Measurements from ENCODE around the gene GOT2. TPM values are rescaled to one million over a fixed set of nuclear protein-coding genes. Genes with fewer than 3 reads are reported as not detected.

GOT2 gene
- total RNA-seq, 2 donors from 2014 or later, result 106 to 128 TPM

- Mint-ChIP-seq H3K4me1 (no peaks in the 10 kb centered on the region), H3K27ac (no peak overlapping the region), H3K36me3 (ENCODE audit: low read depth) (peaks cover 70% of the 10 kb centered on the region), H3K4me3 (no peak overlapping the region), H3K9me3 (no peaks in the 10 kb centered on the region), H3K27me3 (ENCODE audit: insufficient read depth) (no peaks in the 10 kb centered on the region)
- Histone ChIP-seq H3K9me3 (ENCODE audit: control insufficient read depth, low read length) (no peaks in the 10 kb centered on the region), H3K36me3 (ENCODE audit: control insufficient read depth, insufficient read depth, low read length) (peaks cover 85% of the 10 kb centered on the region), H3K4me3 (ENCODE audit: low read length) (no peak overlapping the region), H3K27ac (ENCODE audit: low read depth, low read length) (no peak overlapping the region), H3K27me3 (ENCODE audit: control insufficient read depth, insufficient read depth, low read length, poor library complexity, severe bottlenecking) (no peaks in the 10 kb centered on the region), H3K9ac (ENCODE audit: extremely low read depth, low read length, poor library complexity, severe bottlenecking) (no peak overlapping the region), H3K4me1 (ENCODE audit: control insufficient read depth, insufficient read depth, low read length) (no peaks in the 10 kb centered on the region)
- no peak for TF ChIP-seq CTCF (conservative IDR thresholded peaks at IDR 0.05)
- no peak for DNase-seq
- 80 to 89% methylated on average over 1 of the region's 1 CpG for WGBS, 2 experiments (ENCODE audit: insufficient coverage in 1 of 2, insufficient read length in 1 of 2)
Observed at GRCh38 chr16:58713742-58714141, 20.4 kb downstream of the GOT2 start.

GRCh38 chr16:58709333-58709732 is 24.8 kb downstream of the GOT2 start:
- Mint-ChIP-seq H3K27me3 (ENCODE audit: insufficient read depth) (no peaks in the 10 kb centered on the region), H3K36me3 (ENCODE audit: low read depth) (peaks cover 70% of the 10 kb centered on the region), H3K9me3 (no peaks in the 10 kb centered on the region), H3K4me3 (no peak overlapping the region), H3K4me1 (no peaks in the 10 kb centered on the region), H3K27ac (no peak overlapping the region)
- WGBS, 2 experiments (ENCODE audit: insufficient coverage in 1 of 2, insufficient read length in 1 of 2), result 88 to 97% methylated on average over 5 to 7 of the region's 7 CpGs
- no peaks in the 10 kb centered on the region for H3K4me1 ChIP-seq (ENCODE audit: control insufficient read depth, insufficient read depth, low read length)
- H3K9ac ChIP-seq (ENCODE audit: extremely low read depth, low read length, poor library complexity, severe bottlenecking), result no peak overlapping the region
- H3K4me3 ChIP-seq (ENCODE audit: low read length), result no peak overlapping the region
- peaks cover 70% of the 10 kb centered on the region for H3K36me3 ChIP-seq (ENCODE audit: control insufficient read depth, insufficient read depth, low read length)
- no peak for TF ChIP-seq CTCF (conservative IDR thresholded peaks at IDR 0.05)
- DNase-seq, result no peak
- no peaks in the 10 kb centered on the region for H3K9me3 ChIP-seq (ENCODE audit: control insufficient read depth, low read length)
- H3K27me3 ChIP-seq (ENCODE audit: control insufficient read depth, insufficient read depth, low read length, poor library complexity, severe bottlenecking), result no peaks in the 10 kb centered on the region
- no peak overlapping the region for H3K27ac ChIP-seq (ENCODE audit: low read depth, low read length)

GRCh38 chr16:58699151-58699550 is 35.0 kb downstream of the GOT2 start:
- H3K4me3 Mint-ChIP-seq, result no peak overlapping the region
- no peak overlapping the region for H3K27ac ChIP-seq (ENCODE audit: low read depth, low read length)
- no peak for TF ChIP-seq CTCF (conservative IDR thresholded peaks at IDR 0.05)
- 86 to 91% methylated on average over 3 to 4 of the region's 4 CpGs for WGBS, 2 experiments (ENCODE audit: insufficient coverage in 1 of 2, insufficient read length in 1 of 2)
- no peaks in the 10 kb centered on the region for H3K9me3 ChIP-seq (ENCODE audit: control insufficient read depth, low read length)
- no peaks in the 10 kb centered on the region for H3K36me3 ChIP-seq (ENCODE audit: control insufficient read depth, insufficient read depth, low read length)
- no peak overlapping the region for H3K27ac Mint-ChIP-seq
- H3K36me3 Mint-ChIP-seq (ENCODE audit: low read depth), result peaks cover 1% of the 10 kb centered on the region
- H3K4me3 ChIP-seq (ENCODE audit: low read length), result no peak overlapping the region
- no peaks in the 10 kb centered on the region for H3K4me1 ChIP-seq (ENCODE audit: control insufficient read depth, insufficient read depth, low read length)
- peaks cover 3% of the 10 kb centered on the region for H3K27me3 Mint-ChIP-seq (ENCODE audit: insufficient read depth)
- H3K9ac ChIP-seq (ENCODE audit: extremely low read depth, low read length, poor library complexity, severe bottlenecking), result no peak overlapping the region
- no peaks in the 10 kb centered on the region for H3K27me3 ChIP-seq (ENCODE audit: control insufficient read depth, insufficient read depth, low read length, poor library complexity, severe bottlenecking)
- H3K4me1 Mint-ChIP-seq, result no peaks in the 10 kb centered on the region
- H3K9me3 Mint-ChIP-seq, result peaks cover 6% of the 10 kb centered on the region
- no peak for DNase-seq
